ENCODE data around the gene ZFHX3. TPM values are rescaled to one million over a fixed set of nuclear protein-coding genes. Genes with fewer than 3 reads are reported as not detected.

Gene ZFHX3
- total and polyA plus RNA-seq, 2 donors (not counting 1 experiment from before 2014, with no cell fraction given): 4.7 to 7.3 TPM

DNA sequence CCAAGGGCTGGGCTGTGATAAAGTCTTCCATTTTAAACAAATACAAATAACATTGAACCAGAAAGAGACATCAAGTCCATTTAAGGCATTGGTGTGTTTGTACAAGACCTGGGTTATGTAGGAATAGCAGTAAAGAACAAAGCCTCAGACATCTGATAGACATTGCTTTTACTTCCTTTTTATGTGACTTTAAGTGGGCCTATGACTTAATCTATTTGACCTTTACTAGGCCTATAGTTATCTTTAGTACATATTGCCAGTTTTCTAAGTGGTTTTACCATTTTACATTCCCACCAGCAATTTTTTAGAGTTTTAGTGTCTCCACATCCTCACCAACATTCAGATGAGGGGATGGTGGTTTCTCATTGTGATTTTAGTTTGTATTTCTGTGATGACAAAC is 298.8 kb downstream of the ZFHX3 start:
- Histone ChIP-seq H3K4me1 (ENCODE audit: control insufficient read depth, extremely low read depth, insufficient read depth, low read length) (no peaks in the 10 kb centered on the region), H4K20me1 (ENCODE audit: control insufficient read depth, extremely low read depth, insufficient read depth, low read length) (no peaks in the 10 kb centered on the region), H3K27ac (ENCODE audit: insufficient read depth, low read length) (no peak overlapping the region), H3K4me3 (replicated peaks in 1 of 4; ENCODE audit: control extremely low read depth in 1 of 4, insufficient read depth in 1 of 4, low read depth in 3 of 4, low read length in 4 of 4) (no peak overlapping the region), H3K36me3 (ENCODE audit: control insufficient read depth, insufficient read depth, low read length) (no peaks in the 10 kb centered on the region), H3K27me3 (ENCODE audit: control insufficient read depth, insufficient read depth, low read length) (no peaks in the 10 kb centered on the region), H3K9me3 (ENCODE audit: control insufficient read depth, insufficient read depth, low read depth, low read length) (no peaks in the 10 kb centered on the region), H3K79me2 (ENCODE audit: control insufficient read depth, insufficient read depth, low read length) (no peaks in the 10 kb centered on the region), H3K4me2 (ENCODE audit: extremely low read depth, insufficient read depth, low read length) (no peak overlapping the region), H3K9ac (ENCODE audit: insufficient read depth, low read length) (no peak overlapping the region), H2AFZ (ENCODE audit: low read length) (no peak overlapping the region)
- no peak for DNase-seq (ENCODE audit: low read depth in 2 of 2)
- TF ChIP-seq EZH2 (IDR thresholded peaks at IDR 0.05; ENCODE audit: low read length, missing control alignments): no peak
- TF ChIP-seq, protein P1, sequence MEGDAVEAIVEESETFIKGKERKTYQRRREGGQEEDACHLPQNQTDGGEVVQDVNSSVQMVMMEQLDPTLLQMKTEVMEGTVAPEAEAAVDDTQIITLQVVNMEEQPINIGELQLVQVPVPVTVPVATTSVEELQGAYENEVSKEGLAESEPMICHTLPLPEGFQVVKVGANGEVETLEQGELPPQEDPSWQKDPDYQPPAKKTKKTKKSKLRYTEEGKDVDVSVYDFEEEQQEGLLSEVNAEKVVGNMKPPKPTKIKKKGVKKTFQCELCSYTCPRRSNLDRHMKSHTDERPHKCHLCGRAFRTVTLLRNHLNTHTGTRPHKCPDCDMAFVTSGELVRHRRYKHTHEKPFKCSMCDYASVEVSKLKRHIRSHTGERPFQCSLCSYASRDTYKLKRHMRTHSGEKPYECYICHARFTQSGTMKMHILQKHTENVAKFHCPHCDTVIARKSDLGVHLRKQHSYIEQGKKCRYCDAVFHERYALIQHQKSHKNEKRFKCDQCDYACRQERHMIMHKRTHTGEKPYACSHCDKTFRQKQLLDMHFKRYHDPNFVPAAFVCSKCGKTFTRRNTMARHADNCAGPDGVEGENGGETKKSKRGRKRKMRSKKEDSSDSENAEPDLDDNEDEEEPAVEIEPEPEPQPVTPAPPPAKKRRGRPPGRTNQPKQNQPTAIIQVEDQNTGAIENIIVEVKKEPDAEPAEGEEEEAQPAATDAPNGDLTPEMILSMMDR (conservative IDR thresholded peaks at IDR 0.05 in 1 of 2, IDR thresholded peaks at IDR 0.05 in 1 of 2; ENCODE audit: low read depth in 1 of 2, low read length in 2 of 2): no peak

DNA sequence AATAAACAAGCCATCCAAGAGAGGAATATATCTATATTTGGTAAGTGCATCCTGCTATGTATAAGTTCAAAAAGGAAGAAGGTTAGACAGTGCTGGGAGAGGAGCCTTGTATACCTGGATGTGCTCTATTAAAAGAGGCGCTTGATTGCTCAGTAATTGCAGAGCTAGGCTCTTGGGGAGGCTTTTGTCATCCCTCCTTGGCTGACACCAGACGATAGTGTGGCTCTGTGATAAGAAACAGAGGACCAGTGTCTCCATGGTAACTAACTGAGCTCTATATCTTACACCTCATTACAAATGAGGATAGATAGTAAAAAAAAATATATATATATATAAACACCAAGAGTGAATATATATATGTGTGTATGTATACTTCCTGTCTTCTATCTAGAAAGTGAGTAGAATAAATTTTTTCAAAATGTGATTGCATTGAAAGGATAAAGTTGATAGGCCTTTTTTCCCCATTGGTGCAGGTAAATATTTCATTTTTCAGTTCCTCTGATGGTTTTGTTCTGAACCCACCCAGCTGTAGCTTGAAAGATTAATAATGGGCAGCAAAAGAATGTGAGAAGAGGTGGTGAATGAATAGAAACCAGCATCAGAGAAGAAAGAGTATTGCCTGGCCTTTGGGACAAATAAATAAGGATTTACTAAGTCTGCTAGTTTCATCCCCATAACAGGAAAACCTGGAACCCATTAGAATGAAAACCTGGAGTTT is 303.7 kb downstream of the ZFHX3 start:
- Histone ChIP-seq H3K27ac (ENCODE audit: insufficient read depth, low read length) (no peak overlapping the region), H3K4me3 (replicated peaks in 1 of 4; ENCODE audit: control extremely low read depth in 1 of 4, insufficient read depth in 1 of 4, low read depth in 3 of 4, low read length in 4 of 4) (no peak overlapping the region), H3K4me2 (ENCODE audit: extremely low read depth, insufficient read depth, low read length) (no peak overlapping the region), H3K9me3 (ENCODE audit: control insufficient read depth, insufficient read depth, low read depth, low read length) (no peaks in the 10 kb centered on the region), H4K20me1 (ENCODE audit: control insufficient read depth, extremely low read depth, insufficient read depth, low read length) (no peaks in the 10 kb centered on the region), H3K79me2 (ENCODE audit: control insufficient read depth, insufficient read depth, low read length) (no peaks in the 10 kb centered on the region), H2AFZ (ENCODE audit: low read length) (no peak overlapping the region), H3K36me3 (ENCODE audit: control insufficient read depth, insufficient read depth, low read length) (no peaks in the 10 kb centered on the region), H3K4me1 (ENCODE audit: control insufficient read depth, extremely low read depth, insufficient read depth, low read length) (no peaks in the 10 kb centered on the region), H3K9ac (ENCODE audit: insufficient read depth, low read length) (no peak overlapping the region), H3K27me3 (ENCODE audit: control insufficient read depth, insufficient read depth, low read length) (no peaks in the 10 kb centered on the region)
- TF ChIP-seq EZH2 (IDR thresholded peaks at IDR 0.05; ENCODE audit: low read length, missing control alignments): no peak
- TF ChIP-seq, protein P1 (conservative IDR thresholded peaks at IDR 0.05 in 1 of 2, IDR thresholded peaks at IDR 0.05 in 1 of 2; ENCODE audit: low read depth in 1 of 2, low read length in 2 of 2): no peak
- DNase-seq (ENCODE audit: low read depth in 2 of 2): no peak

DNA sequence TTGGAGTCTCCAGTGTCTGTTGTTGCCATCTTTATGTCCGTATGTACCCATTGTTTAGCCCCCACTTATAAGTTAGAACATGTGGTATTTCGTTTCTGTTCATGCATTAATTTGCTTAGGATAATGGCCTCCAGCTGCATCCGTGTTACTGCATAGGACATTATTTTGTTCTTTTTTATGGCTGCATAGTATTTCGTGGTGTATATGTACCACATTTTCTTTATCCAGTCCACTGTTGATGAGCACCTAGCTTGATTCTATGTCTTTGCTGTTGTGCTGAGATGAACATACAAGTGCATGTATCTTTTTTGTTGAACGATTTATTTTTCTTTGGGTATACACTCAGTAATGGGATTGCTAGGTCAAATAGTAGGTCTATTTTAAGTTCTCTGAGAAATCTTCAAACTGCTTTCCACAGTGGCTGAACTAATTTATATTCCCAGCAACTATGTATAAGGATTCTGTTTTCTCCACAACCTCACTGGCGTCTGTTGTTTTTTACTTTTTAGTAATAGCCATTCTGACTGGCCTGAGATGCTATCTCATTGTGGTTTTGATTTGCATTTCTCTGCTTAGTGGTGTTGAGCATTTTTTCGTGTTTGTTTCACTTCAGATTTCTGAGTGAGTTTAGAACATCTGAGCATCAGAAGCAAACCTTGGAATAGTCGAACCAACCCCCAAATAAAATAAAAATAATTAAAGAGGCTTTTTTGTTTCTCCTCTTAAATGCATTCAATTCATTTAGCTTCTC is 304.7 kb downstream of the ZFHX3 start:
- peak in 1 of 2 donors; percentile 67 for DNase-seq (ENCODE audit: low read depth in 2 of 2)
- no peaks in the 10 kb centered on the region for H3K79me2 ChIP-seq (ENCODE audit: control insufficient read depth, insufficient read depth, low read length)
- H3K36me3 ChIP-seq (ENCODE audit: control insufficient read depth, insufficient read depth, low read length): no peaks in the 10 kb centered on the region
- H3K9me3 ChIP-seq (ENCODE audit: control insufficient read depth, insufficient read depth, low read depth, low read length): no peaks in the 10 kb centered on the region
- no peak overlapping the region for H2AFZ ChIP-seq (ENCODE audit: low read length)
- no peak overlapping the region for H3K4me3 ChIP-seq (replicated peaks in 1 of 4; ENCODE audit: control extremely low read depth in 1 of 4, insufficient read depth in 1 of 4, low read depth in 3 of 4, low read length in 4 of 4)
- no peak overlapping the region for H3K27ac ChIP-seq (ENCODE audit: insufficient read depth, low read length)
- H3K4me1 ChIP-seq (ENCODE audit: control insufficient read depth, extremely low read depth, insufficient read depth, low read length): no peaks in the 10 kb centered on the region
- no peaks in the 10 kb centered on the region for H4K20me1 ChIP-seq (ENCODE audit: control insufficient read depth, extremely low read depth, insufficient read depth, low read length)
- TF ChIP-seq, protein P1 (conservative IDR thresholded peaks at IDR 0.05 in 1 of 2, IDR thresholded peaks at IDR 0.05 in 1 of 2; ENCODE audit: low read depth in 1 of 2, low read length in 2 of 2): no peak
- no peak for TF ChIP-seq EZH2 (IDR thresholded peaks at IDR 0.05; ENCODE audit: low read length, missing control alignments)
- H3K27me3 ChIP-seq (ENCODE audit: control insufficient read depth, insufficient read depth, low read length): no peaks in the 10 kb centered on the region
- no peak overlapping the region for H3K4me2 ChIP-seq (ENCODE audit: extremely low read depth, insufficient read depth, low read length)
- no peak overlapping the region for H3K9ac ChIP-seq (ENCODE audit: insufficient read depth, low read length)

All from fibroblast of lung (primary cell).